Panc1 (cell line): ENCODE results near the gene DOK6. TPM values are rescaled to one million over a fixed set of nuclear protein-coding genes. Genes with fewer than 3 reads are reported as not detected.

ENCODE experiments used
- ATAC-seq: fragments of 200-7000 bp; cut with Tn5 transposase; 2 replicates; pipeline ENCODE4 v1.9.1; 2020; ENCODE audit warnings: mild to moderate bottlenecking, moderate library complexity
- BruUV-seq: library from RNA; stranded (reverse); fragments of 400-500 nt; replicated peaks from 2 replicates; lab custom pipeline; 2021; lab: Mats Ljungman, UMichigan
- CTCF ChIA-PET: fragments of 300-600 bp; sonication (Branson Sonifier 250); formaldehyde crosslinking; loops from one replicate; lab custom pipeline; 2022; ENCODE audit warnings: antibody characterized with exemption; lab: Charles Lee
- POLR2A ChIA-PET: fragments of 300-600 bp; sonication (Branson Sonifier 250); formaldehyde crosslinking; loops from one replicate; lab custom pipeline; 2022; ENCODE audit warnings: antibody characterized with exemption; lab: Charles Lee
- DNase-seq: peaks from one replicate; pipeline ENCODE4 v3.0.0-alpha.2; 2010; ENCODE audit warnings: low read depth, low spot score
- H3K27ac ChIP-seq: 2 replicates; pipeline ENCODE4 v1.5.1; 2011; ENCODE audit warnings: mild to moderate bottlenecking, low read length, inconsistent platforms
- H3K27me3 ChIP-seq: fragments of 200-500 bp; sonication (Bioruptor generic); 2 replicates; pipeline ENCODE4 v1.6.0; 2014; ENCODE audit warnings: low read length, inconsistent platforms; ENCODE audit not compliant: control insufficient read depth, insufficient read depth
- H3K36me3 ChIP-seq: fragments of 200-500 bp; sonication (Bioruptor generic); 2 replicates; pipeline ENCODE4 v1.5.1; 2014; ENCODE audit warnings: inconsistent platforms, mild to moderate bottlenecking, low read length, moderate library complexity; ENCODE audit not compliant: control insufficient read depth, insufficient read depth
- H3K4me1 ChIP-seq: 2 replicates; pipeline ENCODE4 v1.5.1; 2011; ENCODE audit warnings: inconsistent platforms, mild to moderate bottlenecking, low read length, moderate library complexity; ENCODE audit not compliant: control insufficient read depth, insufficient read depth
- H3K4me3 ChIP-seq, 2 experiments: 2 replicates each; pipeline ENCODE4 v1.5.1; 2011 to 2012; ENCODE audit warnings: low read depth in 2 of 2, low read length in 2 of 2, mild to moderate bottlenecking in 2 of 2, inconsistent platforms in 1 of 2, moderate library complexity in 1 of 2
- H3K9me3 ChIP-seq: fragments of 200-500 bp; sonication (Bioruptor generic); 2 replicates; pipeline ENCODE4 v1.5.1; 2014; ENCODE audit warnings: low read depth, mild to moderate bottlenecking, inconsistent platforms, low read length, moderate library complexity; ENCODE audit not compliant: control insufficient read depth, insufficient read depth
- POLR2AphosphoS5 ChIP-seq: IDR thresholded peaks from 2 replicates; pipeline ENCODE4 v1.6.1; 2012; ENCODE audit warnings: mild to moderate bottlenecking, low read depth, low read length, moderate library complexity
- SIN3A ChIP-seq: IDR thresholded peaks from 2 replicates; pipeline ENCODE4 v1.6.1; 2012; ENCODE audit warnings: low read depth, mild to moderate bottlenecking, low read length, moderate library complexity, borderline replicate concordance; ENCODE audit not compliant: insufficient read depth
- TCF7L2 ChIP-seq: IDR thresholded peaks from 2 replicates; pipeline ENCODE4 v1.6.1; 2011; ENCODE audit warnings: mild to moderate bottlenecking, low read depth, low read length, inconsistent platforms
- in situ Hi-C: cut with HindIII; loops from 2 replicates; pipeline ENCODE4 v1.10.0; 2016; ENCODE audit warnings: low sequenced_read_pairs, low pct_unique_long_range_greater_than_20kb
- intact Hi-C: fragments of 100-400 bp; cut with micrococcal nuclease; formaldehyde crosslinking; loops from one replicate; pipeline ENCODE4 v1.10.0; 2022; ENCODE audit not compliant: unreplicated experiment
- total RNA-seq: library from RNA; stranded (reverse); gene quantifications from one replicate; pipeline ENCODE4 v1.2.1, GENCODE V29; 2021; ENCODE audit not compliant: unreplicated experiment
- TF ChIP-seq, protein P1 (sequence below): fragments of 450-650 bp; IDR thresholded peaks from 2 replicates; pipeline ENCODE4 v1.5.1; 2017; ENCODE audit warnings: mild to moderate bottlenecking
- TF ChIP-seq, protein P2 (sequence below), 2 experiments: IDR thresholded peaks; 2 replicates each; pipeline ENCODE4 v1.6.1; 2011 to 2012; ENCODE audit warnings: low read depth in 2 of 2, control low read depth in 1 of 2, low read length in 1 of 2, mild to moderate bottlenecking in 1 of 2, moderate library complexity in 1 of 2; ENCODE audit not compliant: insufficient read depth in 1 of 2

The DOK6 gene
- total RNA-seq, 1 experiment from 2014 or later: not detected

GRCh38 chr18:69689121-69689759 lies 288.6 kb downstream of the DOK6 start:
- in situ Hi-C loops: no loop called here
- BruUV-seq: no TSS peak
- H3K27ac ChIP-seq: no peak overlapping the region
- TF ChIP-seq, protein P1, sequence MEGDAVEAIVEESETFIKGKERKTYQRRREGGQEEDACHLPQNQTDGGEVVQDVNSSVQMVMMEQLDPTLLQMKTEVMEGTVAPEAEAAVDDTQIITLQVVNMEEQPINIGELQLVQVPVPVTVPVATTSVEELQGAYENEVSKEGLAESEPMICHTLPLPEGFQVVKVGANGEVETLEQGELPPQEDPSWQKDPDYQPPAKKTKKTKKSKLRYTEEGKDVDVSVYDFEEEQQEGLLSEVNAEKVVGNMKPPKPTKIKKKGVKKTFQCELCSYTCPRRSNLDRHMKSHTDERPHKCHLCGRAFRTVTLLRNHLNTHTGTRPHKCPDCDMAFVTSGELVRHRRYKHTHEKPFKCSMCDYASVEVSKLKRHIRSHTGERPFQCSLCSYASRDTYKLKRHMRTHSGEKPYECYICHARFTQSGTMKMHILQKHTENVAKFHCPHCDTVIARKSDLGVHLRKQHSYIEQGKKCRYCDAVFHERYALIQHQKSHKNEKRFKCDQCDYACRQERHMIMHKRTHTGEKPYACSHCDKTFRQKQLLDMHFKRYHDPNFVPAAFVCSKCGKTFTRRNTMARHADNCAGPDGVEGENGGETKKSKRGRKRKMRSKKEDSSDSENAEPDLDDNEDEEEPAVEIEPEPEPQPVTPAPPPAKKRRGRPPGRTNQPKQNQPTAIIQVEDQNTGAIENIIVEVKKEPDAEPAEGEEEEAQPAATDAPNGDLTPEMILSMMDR: no peak
- TF ChIP-seq, protein P2, sequence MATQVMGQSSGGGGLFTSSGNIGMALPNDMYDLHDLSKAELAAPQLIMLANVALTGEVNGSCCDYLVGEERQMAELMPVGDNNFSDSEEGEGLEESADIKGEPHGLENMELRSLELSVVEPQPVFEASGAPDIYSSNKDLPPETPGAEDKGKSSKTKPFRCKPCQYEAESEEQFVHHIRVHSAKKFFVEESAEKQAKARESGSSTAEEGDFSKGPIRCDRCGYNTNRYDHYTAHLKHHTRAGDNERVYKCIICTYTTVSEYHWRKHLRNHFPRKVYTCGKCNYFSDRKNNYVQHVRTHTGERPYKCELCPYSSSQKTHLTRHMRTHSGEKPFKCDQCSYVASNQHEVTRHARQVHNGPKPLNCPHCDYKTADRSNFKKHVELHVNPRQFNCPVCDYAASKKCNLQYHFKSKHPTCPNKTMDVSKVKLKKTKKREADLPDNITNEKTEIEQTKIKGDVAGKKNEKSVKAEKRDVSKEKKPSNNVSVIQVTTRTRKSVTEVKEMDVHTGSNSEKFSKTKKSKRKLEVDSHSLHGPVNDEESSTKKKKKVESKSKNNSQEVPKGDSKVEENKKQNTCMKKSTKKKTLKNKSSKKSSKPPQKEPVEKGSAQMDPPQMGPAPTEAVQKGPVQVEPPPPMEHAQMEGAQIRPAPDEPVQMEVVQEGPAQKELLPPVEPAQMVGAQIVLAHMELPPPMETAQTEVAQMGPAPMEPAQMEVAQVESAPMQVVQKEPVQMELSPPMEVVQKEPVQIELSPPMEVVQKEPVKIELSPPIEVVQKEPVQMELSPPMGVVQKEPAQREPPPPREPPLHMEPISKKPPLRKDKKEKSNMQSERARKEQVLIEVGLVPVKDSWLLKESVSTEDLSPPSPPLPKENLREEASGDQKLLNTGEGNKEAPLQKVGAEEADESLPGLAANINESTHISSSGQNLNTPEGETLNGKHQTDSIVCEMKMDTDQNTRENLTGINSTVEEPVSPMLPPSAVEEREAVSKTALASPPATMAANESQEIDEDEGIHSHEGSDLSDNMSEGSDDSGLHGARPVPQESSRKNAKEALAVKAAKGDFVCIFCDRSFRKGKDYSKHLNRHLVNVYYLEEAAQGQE (IDR thresholded peaks at IDR 0.05; ENCODE audit: insufficient read depth in 1 of 2, low read depth in 2 of 2, low read length in 1 of 2): no peak
- TF ChIP-seq TCF7L2 (no peak), SIN3A (no peak), POLR2AphosphoS5 (no peak)
- ATAC-seq: no peak
- H3K36me3 ChIP-seq: no peaks in the 10 kb centered on the region
- no peaks in the 10 kb centered on the region for H3K9me3 ChIP-seq
- no peak for DNase-seq
- no peaks in the 10 kb centered on the region for H3K4me1 ChIP-seq
- ChIA-PET POLR2A (no interaction called here), CTCF (no interaction called here)
- no peaks in the 10 kb centered on the region for H3K27me3 ChIP-seq
- intact Hi-C loops: no loop called here
- H3K4me3 ChIP-seq: no peak overlapping the region

GRCh38 chr18:69691008-69691760 lies 290.5 kb downstream of the DOK6 start:
- ATAC-seq: no peak
- H3K4me1 ChIP-seq: no peaks in the 10 kb centered on the region
- ChIA-PET CTCF (no interaction called here), POLR2A (no interaction called here)
- intact Hi-C loops: no loop called here
- H3K4me3 ChIP-seq: no peak overlapping the region
- no peaks in the 10 kb centered on the region for H3K27me3 ChIP-seq
- H3K27ac ChIP-seq: no peak overlapping the region
- no peak for DNase-seq
- TF ChIP-seq, protein P2 (IDR thresholded peaks at IDR 0.05; ENCODE audit: insufficient read depth in 1 of 2, low read depth in 2 of 2, low read length in 1 of 2): no peak
- TF ChIP-seq SIN3A: no peak
- TF ChIP-seq TCF7L2: no peak
- TF ChIP-seq POLR2AphosphoS5: no peak
- TF ChIP-seq, protein P1: no peak
- no peaks in the 10 kb centered on the region for H3K36me3 ChIP-seq
- no peaks in the 10 kb centered on the region for H3K9me3 ChIP-seq
- no TSS peak for BruUV-seq
- in situ Hi-C loops: no loop called here
